ENCODE data around the gene TRIM63. TPM values are rescaled to one million over a fixed set of nuclear protein-coding genes. Genes with fewer than 3 reads are reported as not detected.

TRIM63 gene
- total RNA-seq, 1 experiment from 2014 or later: not detected

GRCh38 chr1:26027716-26028489, 39.5 kb downstream of the TRIM63 start:
- Histone ChIP-seq H4K91ac (ENCODE audit: insufficient read length, low read depth, low read length) (no peak overlapping the region), H4K8ac (replicated peaks; ENCODE audit: insufficient read length, low read depth, low read length) (no peak overlapping the region), H2BK5ac (ENCODE audit: insufficient read length, low read length) (no peak overlapping the region), H2BK12ac (ENCODE audit: insufficient read length, low read depth, low read length) (no peak overlapping the region), H3K79me2 (ENCODE audit: insufficient read depth, low read length) (no peaks in the 10 kb centered on the region), H2BK15ac (ENCODE audit: low read depth, low read length) (no peak overlapping the region), H3K4ac (ENCODE audit: low read depth, low read length) (no peak overlapping the region), H3K27me3 (ENCODE audit: insufficient read depth, low read length) (no peaks in the 10 kb centered on the region), H4K20me1 (ENCODE audit: control insufficient read depth, insufficient read depth, insufficient read length) (no peaks in the 10 kb centered on the region), H3K79me1 (ENCODE audit: insufficient read depth, low read depth, low read length, poor library complexity, severe bottlenecking) (no peaks in the 10 kb centered on the region), H3K56ac (ENCODE audit: insufficient read length, low read depth, low read length) (no peak overlapping the region), H3K27ac (ENCODE audit: insufficient read length, low read depth, low read length) (no peak overlapping the region), H3K4me2 (ENCODE audit: insufficient read depth, insufficient read length, low read length) (no peak overlapping the region), H2BK120ac (ENCODE audit: low read depth, low read length, poor library complexity, severe bottlenecking) (no peak overlapping the region), H3K18ac (ENCODE audit: insufficient read length, low read depth, low read length) (no peak overlapping the region), H3K23me2 (ENCODE audit: insufficient read length, low read depth, low read length, poor library complexity, severe bottlenecking) (no peaks in the 10 kb centered on the region), H3K4me1 (ENCODE audit: insufficient read depth, low read length) (no peaks in the 10 kb centered on the region), H3K23ac (ENCODE audit: insufficient read length, low read depth, low read length) (no peak overlapping the region), H3T11ph (ENCODE audit: low read length) (no peak overlapping the region), H3K14ac (ENCODE audit: insufficient read depth, low read length) (no peak overlapping the region; the same call in 1 of the 2 replicates), H2AFZ (ENCODE audit: low read length) (no peak overlapping the region), H4K5ac (ENCODE audit: insufficient read length, low read depth, low read length) (no peak overlapping the region), H2AK5ac (ENCODE audit: insufficient read length, low read length) (no peak overlapping the region), H3K9me3 (ENCODE audit: control insufficient read depth, low read depth, low read length) (no peaks in the 10 kb centered on the region), H3K9ac (ENCODE audit: extremely low read depth, insufficient read length, low read length) (no peak overlapping the region), H2BK20ac (ENCODE audit: low read depth, low read length, poor library complexity, severe bottlenecking) (no peak overlapping the region)
- Mint-ChIP-seq H3K27me3 (ENCODE audit: low read depth) (peaks cover 17% of the 10 kb centered on the region), H3K4me3 (no peak overlapping the region; a peak in 1 of 5 replicates), H3K36me3 (ENCODE audit: insufficient read depth in 1 of 3, low read depth in 3 of 3) (no peaks in the 10 kb centered on the region), H3K9me3 (no peaks in the 10 kb centered on the region), H3K27ac (no peak overlapping the region; a peak in 1 of 7 replicates), H3K4me1 (peaks cover 0 to 12% of the 10 kb centered on the region in 2 experiments; a peak in 2 of 4 replicates)
- WGBS (ENCODE audit: extremely low coverage, insufficient read length, low lambda C conversion rate): no CpG with 5 or more reads among the region's 3 CpGs
- no peak for TF ChIP-seq CTCF (conservative IDR thresholded peaks at IDR 0.05)
- DNase-seq: no peak
